Measurements from ENCODE around the gene CAPN11. TPM values are rescaled to one million over a fixed set of nuclear protein-coding genes. Genes with fewer than 3 reads are reported as not detected.
"Not testable (repeated sequence)": the region's sequence is repeated elsewhere in the genome, so short reads cannot be mapped to it uniquely, and the experiment has no call there.

The CAPN11 gene
- total RNA-seq, 1 donor from 2014 or later = 0.27 TPM

GRCh38 chr6:44172731-44173500 lies 14.3 kb downstream of the CAPN11 start:
- ATAC-seq (peak; percentile 94), DNase-seq (ENCODE audit: missing footprints) (peak; percentile 90)
- intact Hi-C loops (cut with DNase I) = loop anchor here (1.0 to 5.0 kb wide), 2 partner anchors 61 to 164 kb away; no protein-coding TSS in a partner anchor

GRCh38 chr6:44176130-44176761 lies 17.6 kb downstream of the CAPN11 start:
- no peak for ATAC-seq
- intact Hi-C loops (cut with DNase I) = no loop called here
- DNase-seq (ENCODE audit: missing footprints) = peak; percentile 66

- DNase-seq (ENCODE audit: missing footprints) = no peak
- intact Hi-C loops (cut with DNase I) = no loop called here
- ATAC-seq = no peak
These were observed 18.3 kb downstream of the CAPN11 start for GRCh38 chr6:44176762-44177509.

- intact Hi-C loops (cut with DNase I) = no loop called here
- peak; percentile 94 for ATAC-seq
These were observed 19.2 kb downstream of the CAPN11 start for GRCh38 chr6:44177691-44178423.

GRCh38 chr6:44178424-44179071 lies 19.9 kb downstream of the CAPN11 start:
- intact Hi-C loops (cut with DNase I) = no loop called here
- peak; percentile 6 for ATAC-seq
- DNase-seq (ENCODE audit: missing footprints) = no peak

More at GRCh38 chr6:44177691-44178423, 19.2 kb downstream of the CAPN11 start:
- peak; percentile 87 for DNase-seq (ENCODE audit: missing footprints)

- intact Hi-C loops (cut with DNase I) = no loop called here
- DNase-seq (ENCODE audit: missing footprints) (no peak), ATAC-seq (no peak)
These were observed 20.5 kb downstream of the CAPN11 start for GRCh38 chr6:44179072-44179536.

GRCh38 chr6:44179648-44180047 lies 21.0 kb downstream of the CAPN11 start:
- no peak for DNase-seq (ENCODE audit: missing footprints)
- ATAC-seq = no peak
- intact Hi-C loops (cut with DNase I) = no loop called here

- no peak for ATAC-seq
- DNase-seq (ENCODE audit: missing footprints) = no peak
These were observed 21.8 kb downstream of the CAPN11 start for GRCh38 chr6:44180406-44180805.

GRCh38 chr6:44180886-44181285 lies 22.3 kb downstream of the CAPN11 start:
- no peak for DNase-seq (ENCODE audit: missing footprints)
- intact Hi-C loops (cut with DNase I) = no loop called here

More at GRCh38 chr6:44180406-44180805, 21.8 kb downstream of the CAPN11 start:
- intact Hi-C loops (cut with DNase I) = no loop called here

GRCh38 chr6:44181784-44182183 lies 23.2 kb downstream of the CAPN11 start:
- ATAC-seq; intact Hi-C loops (cut with DNase I); DNase-seq (ENCODE audit: missing footprints): not testable (repeated sequence)

More at GRCh38 chr6:44180886-44181285, 22.3 kb downstream of the CAPN11 start:
- no peak for ATAC-seq

GRCh38 chr6:44182911-44183390 lies 24.3 kb downstream of the CAPN11 start:
- no peak for ATAC-seq

GRCh38 chr6:44183783-44184182 lies 25.2 kb downstream of the CAPN11 start:
- intact Hi-C loops (cut with DNase I) = no loop called here
- no peak for ATAC-seq
- DNase-seq (ENCODE audit: missing footprints) = no peak

More at GRCh38 chr6:44182911-44183390, 24.3 kb downstream of the CAPN11 start:
- DNase-seq (ENCODE audit: missing footprints) = no peak
- intact Hi-C loops (cut with DNase I) = no loop called here

GRCh38 chr6:44185356-44185755 lies 26.7 kb downstream of the CAPN11 start:
- DNase-seq (ENCODE audit: missing footprints); ATAC-seq; intact Hi-C loops (cut with DNase I): not testable (repeated sequence)

GRCh38 chr6:44185953-44186634 lies 27.5 kb downstream of the CAPN11 start:
- ATAC-seq (no peak), DNase-seq (ENCODE audit: missing footprints) (no peak)
- intact Hi-C loops (cut with DNase I) = no loop called here

GRCh38 chr6:44186635-44187025 lies 28.0 kb downstream of the CAPN11 start:
- no peak for DNase-seq (ENCODE audit: missing footprints)
- ATAC-seq = no peak
- intact Hi-C loops (cut with DNase I) = no loop called here

- ATAC-seq (no peak), DNase-seq (ENCODE audit: missing footprints) (no peak)
- intact Hi-C loops (cut with DNase I) = no loop called here
These were observed 30.2 kb downstream of the CAPN11 start for GRCh38 chr6:44188819-44189218.

- intact Hi-C loops (cut with DNase I) = no loop called here
- ATAC-seq (no peak), DNase-seq (ENCODE audit: missing footprints) (no peak)
These were observed 30.6 kb downstream of the CAPN11 start for GRCh38 chr6:44189257-44189656.
